ENCODE results near the gene COPS7A. TPM values are rescaled to one million over a fixed set of nuclear protein-coding genes. Genes with fewer than 3 reads are reported as not detected.

Gene COPS7A
- total RNA-seq, 1 donor: 79.9 TPM

- TF ChIP-seq CTCF (IDR thresholded peaks at IDR 0.05; ENCODE audit: insufficient read depth, low read depth, low read length): no peak
- DNase-seq (ENCODE audit: low read depth): peak; percentile 32
- peak overlapping the region; percentile 87 for H3K4me3 ChIP-seq (ENCODE audit: low read depth, low read length)
Observed at GRCh38 chr12:6767353-6768319, 43.8 kb downstream of the COPS7A start.

- DNase-seq (ENCODE audit: low read depth): no peak
- H3K4me3 ChIP-seq (ENCODE audit: low read depth, low read length): peak overlapping the region; percentile 87
- TF ChIP-seq CTCF (IDR thresholded peaks at IDR 0.05; ENCODE audit: insufficient read depth, low read depth, low read length): no peak
Observed at GRCh38 chr12:6768437-6768914, 44.6 kb downstream of the COPS7A start.

- H3K4me3 ChIP-seq (ENCODE audit: low read depth, low read length): peak overlapping the region; percentile 87
- no peak for TF ChIP-seq CTCF (IDR thresholded peaks at IDR 0.05; ENCODE audit: insufficient read depth, low read depth, low read length)
Observed at GRCh38 chr12:6768990-6769389, 45.1 kb downstream of the COPS7A start.

GRCh38 chr12:6769666-6770065 is 45.8 kb downstream of the COPS7A start:
- DNase-seq (ENCODE audit: low read depth): no peak
- no peak overlapping the region for H3K4me3 ChIP-seq (ENCODE audit: low read depth, low read length)
- no peak for TF ChIP-seq CTCF (IDR thresholded peaks at IDR 0.05; ENCODE audit: insufficient read depth, low read depth, low read length)

More at GRCh38 chr12:6768990-6769389, 45.1 kb downstream of the COPS7A start:
- DNase-seq (ENCODE audit: low read depth): peak; percentile 61

GRCh38 chr12:6770094-6770493 is 46.2 kb downstream of the COPS7A start:
- DNase-seq (ENCODE audit: low read depth): no peak
- TF ChIP-seq CTCF (IDR thresholded peaks at IDR 0.05; ENCODE audit: insufficient read depth, low read depth, low read length): no peak

GRCh38 chr12:6770600-6770999 is 46.8 kb downstream of the COPS7A start:
- H3K4me3 ChIP-seq (ENCODE audit: low read depth, low read length): no peak overlapping the region
- no peak for DNase-seq (ENCODE audit: low read depth)
- no peak for TF ChIP-seq CTCF (IDR thresholded peaks at IDR 0.05; ENCODE audit: insufficient read depth, low read depth, low read length)

More at GRCh38 chr12:6770094-6770493, 46.2 kb downstream of the COPS7A start:
- no peak overlapping the region for H3K4me3 ChIP-seq (ENCODE audit: low read depth, low read length)
